GM12864 (cell line): ENCODE measurements around the gene CLDN19.

Source experiments
- DNase-seq: peaks from one replicate; pipeline ENCODE4 v3.0.0-alpha.2; 2011; ENCODE audit warnings: low read depth
- H3K4me3 ChIP-seq: 2 replicates; pipeline ENCODE4 v1.5.1; 2011; ENCODE audit warnings: mild to moderate bottlenecking, low read depth, low read length, control low read depth
- TF ChIP-seq, protein P1 (sequence below): IDR thresholded peaks from 2 replicates; pipeline ENCODE4 v1.5.1; 2011; ENCODE audit warnings: low read depth, mild to moderate bottlenecking, moderate library complexity, low read length, control low read depth, inconsistent platforms; ENCODE audit errors: missing control alignments

Gene CLDN19

GRCh38 chr1:42768172-42768571, 28.1 kb upstream of the CLDN19 start:
- DNase-seq = no peak
- TF ChIP-seq, protein P1, sequence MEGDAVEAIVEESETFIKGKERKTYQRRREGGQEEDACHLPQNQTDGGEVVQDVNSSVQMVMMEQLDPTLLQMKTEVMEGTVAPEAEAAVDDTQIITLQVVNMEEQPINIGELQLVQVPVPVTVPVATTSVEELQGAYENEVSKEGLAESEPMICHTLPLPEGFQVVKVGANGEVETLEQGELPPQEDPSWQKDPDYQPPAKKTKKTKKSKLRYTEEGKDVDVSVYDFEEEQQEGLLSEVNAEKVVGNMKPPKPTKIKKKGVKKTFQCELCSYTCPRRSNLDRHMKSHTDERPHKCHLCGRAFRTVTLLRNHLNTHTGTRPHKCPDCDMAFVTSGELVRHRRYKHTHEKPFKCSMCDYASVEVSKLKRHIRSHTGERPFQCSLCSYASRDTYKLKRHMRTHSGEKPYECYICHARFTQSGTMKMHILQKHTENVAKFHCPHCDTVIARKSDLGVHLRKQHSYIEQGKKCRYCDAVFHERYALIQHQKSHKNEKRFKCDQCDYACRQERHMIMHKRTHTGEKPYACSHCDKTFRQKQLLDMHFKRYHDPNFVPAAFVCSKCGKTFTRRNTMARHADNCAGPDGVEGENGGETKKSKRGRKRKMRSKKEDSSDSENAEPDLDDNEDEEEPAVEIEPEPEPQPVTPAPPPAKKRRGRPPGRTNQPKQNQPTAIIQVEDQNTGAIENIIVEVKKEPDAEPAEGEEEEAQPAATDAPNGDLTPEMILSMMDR = no peak
- peak overlapping the region; percentile 99 for H3K4me3 ChIP-seq

- TF ChIP-seq, protein P1 = no peak
Measured at GRCh38 chr1:42767510-42768000, 27.5 kb upstream of the CLDN19 start.

GRCh38 chr1:42766741-42767509, 26.9 kb upstream of the CLDN19 start, which contains the start of the genes C1orf50 and P3H1:
TSS of gene C1orf50 (plus strand) at chr1:42767249. CDS start at chr1:42767312, 63 bp downstream.
TSS of gene P3H1 (minus strand) at chr1:42767028. CDS start at chr1:42766971, 57 bp downstream.
- TF ChIP-seq, protein P1 = no peak

More at GRCh38 chr1:42767510-42768000, 27.5 kb upstream of the CLDN19 start:
- peak overlapping the region; percentile 99 for H3K4me3 ChIP-seq
- DNase-seq = no peak

GRCh38 chr1:42765832-42766740, 26.1 kb upstream of the CLDN19 start:
- peak overlapping the region; percentile 99 for H3K4me3 ChIP-seq
- TF ChIP-seq, protein P1 = peak; percentile 56
- DNase-seq = no peak

More at GRCh38 chr1:42766741-42767509, 26.9 kb upstream of the CLDN19 start, which contains the start of the genes C1orf50 and P3H1:
- peak; percentile 96 for DNase-seq
- peak within 1 kb of the TSS; percentile 99 for H3K4me3 ChIP-seq

DNA sequence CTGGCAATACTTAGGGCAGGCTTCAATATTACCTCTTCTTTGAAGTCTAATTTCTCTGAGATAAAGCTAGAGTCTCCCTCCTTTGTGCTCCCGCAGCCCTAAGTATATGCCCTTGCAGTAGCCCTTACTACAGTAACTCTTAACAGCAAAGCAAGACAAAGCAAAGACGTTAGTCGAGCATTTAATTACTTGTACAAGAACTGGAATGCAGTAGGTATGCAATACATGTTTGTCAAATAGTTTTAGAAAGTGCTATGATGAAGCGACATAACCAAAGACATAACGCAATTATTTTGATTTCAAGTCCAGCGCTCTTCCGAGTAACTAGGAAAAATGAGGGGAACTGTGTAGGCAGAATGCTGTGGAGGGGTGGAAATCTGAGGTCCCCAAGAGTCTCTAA, 25.2 kb upstream of the CLDN19 start:
- TF ChIP-seq, protein P1 = no peak
- peak overlapping the region; percentile 99 for H3K4me3 ChIP-seq
- no peak for DNase-seq

DNA sequence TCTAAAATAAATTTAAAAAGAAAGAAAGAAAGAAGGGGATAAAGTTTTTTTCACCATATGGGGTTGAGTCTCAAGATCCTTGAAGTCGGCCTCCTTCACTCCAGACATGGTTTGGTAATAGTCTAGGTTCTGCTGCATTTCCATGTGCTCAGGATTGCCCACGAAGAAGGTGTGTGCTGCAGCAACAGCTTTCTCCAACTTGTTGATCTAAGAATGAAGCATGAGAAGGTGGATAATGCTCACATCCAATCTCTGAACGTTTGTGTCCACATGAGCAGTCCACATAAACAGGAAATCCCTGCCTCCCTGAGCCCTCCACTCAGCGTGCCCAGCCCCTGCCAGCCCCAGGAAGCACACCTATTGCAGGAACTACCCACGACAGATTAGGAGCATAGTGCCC, 22.2 kb upstream of the CLDN19 start:
- no peak overlapping the region for H3K4me3 ChIP-seq
- DNase-seq = no peak
- TF ChIP-seq, protein P1 = no peak
